Activated CD8-positive, alpha-beta T cell treated with anti-CD3 and anti-CD28 coated beads for 36 hours (primary cell): ENCODE data around the gene SLC29A2. TPM values are rescaled to one million over a fixed set of nuclear protein-coding genes. Genes with fewer than 3 reads are reported as not detected.

ENCODE experiments used
- ATAC-seq: fragments of 200-7000 bp; cut with Tn5 transposase; one replicate; pipeline ENCODE4 v1.10.0; 2021; ENCODE audit warnings: mild to moderate bottlenecking, moderate library complexity
- CTCF ChIA-PET: fragments of 350-600 bp; sonication (Branson Sonifier 250); formaldehyde crosslinking; loops from one replicate; lab custom pipeline; 2021; ENCODE audit warnings: antibody characterized with exemption; lab: Charles Lee
- POLR2A ChIA-PET: fragments of 350-600 bp; sonication (Branson Sonifier 250); formaldehyde crosslinking; loops from one replicate; lab custom pipeline; 2021; ENCODE audit warnings: antibody characterized with exemption; lab: Charles Lee
- DNase-seq: peaks from one replicate; pipeline ENCODE4 v3.0.0-alpha.2; 2020
- H3K27ac Mint-ChIP-seq: one replicate; pipeline ENCODE4 v1.8.0; 2021; ENCODE audit warnings: mild to moderate bottlenecking, mixed read lengths
- H3K27me3 Mint-ChIP-seq: one replicate; pipeline ENCODE4 v1.8.0; 2021; ENCODE audit warnings: mixed read lengths
- H3K36me3 Mint-ChIP-seq: one replicate; pipeline ENCODE4 v1.8.0; 2021; ENCODE audit warnings: low read depth, mixed read lengths
- H3K4me1 Mint-ChIP-seq: one replicate; pipeline ENCODE4 v1.8.0; 2021; ENCODE audit warnings: low read depth, mixed read lengths
- H3K4me3 Mint-ChIP-seq: one replicate; pipeline ENCODE4 v1.8.0; 2021; ENCODE audit warnings: mild to moderate bottlenecking, moderate library complexity, mixed read lengths
- H3K9me3 Mint-ChIP-seq: one replicate; pipeline ENCODE4 v1.8.0; 2021; ENCODE audit warnings: mixed read lengths
- intact Hi-C: fragments of 100-400 bp; cut with micrococcal nuclease; formaldehyde crosslinking; loops from one replicate; pipeline ENCODE4 v1.10.0; 2022
- total RNA-seq, 2 experiments: library from RNA; stranded (reverse); gene quantifications; one replicate each; pipeline ENCODE4 v1.2.3, GENCODE V29; 2021
- TF ChIP-seq, protein P1 (sequence below): fragments of 200-600 bp; IDR thresholded peaks from one replicate; pipeline ENCODE4 v1.8.0; 2022; ENCODE audit warnings: antibody characterized with exemption, mild to moderate bottlenecking

Gene SLC29A2
- total RNA-seq, 2 experiments from 2014 or later: 11.8 to 12.2 TPM

DNA sequence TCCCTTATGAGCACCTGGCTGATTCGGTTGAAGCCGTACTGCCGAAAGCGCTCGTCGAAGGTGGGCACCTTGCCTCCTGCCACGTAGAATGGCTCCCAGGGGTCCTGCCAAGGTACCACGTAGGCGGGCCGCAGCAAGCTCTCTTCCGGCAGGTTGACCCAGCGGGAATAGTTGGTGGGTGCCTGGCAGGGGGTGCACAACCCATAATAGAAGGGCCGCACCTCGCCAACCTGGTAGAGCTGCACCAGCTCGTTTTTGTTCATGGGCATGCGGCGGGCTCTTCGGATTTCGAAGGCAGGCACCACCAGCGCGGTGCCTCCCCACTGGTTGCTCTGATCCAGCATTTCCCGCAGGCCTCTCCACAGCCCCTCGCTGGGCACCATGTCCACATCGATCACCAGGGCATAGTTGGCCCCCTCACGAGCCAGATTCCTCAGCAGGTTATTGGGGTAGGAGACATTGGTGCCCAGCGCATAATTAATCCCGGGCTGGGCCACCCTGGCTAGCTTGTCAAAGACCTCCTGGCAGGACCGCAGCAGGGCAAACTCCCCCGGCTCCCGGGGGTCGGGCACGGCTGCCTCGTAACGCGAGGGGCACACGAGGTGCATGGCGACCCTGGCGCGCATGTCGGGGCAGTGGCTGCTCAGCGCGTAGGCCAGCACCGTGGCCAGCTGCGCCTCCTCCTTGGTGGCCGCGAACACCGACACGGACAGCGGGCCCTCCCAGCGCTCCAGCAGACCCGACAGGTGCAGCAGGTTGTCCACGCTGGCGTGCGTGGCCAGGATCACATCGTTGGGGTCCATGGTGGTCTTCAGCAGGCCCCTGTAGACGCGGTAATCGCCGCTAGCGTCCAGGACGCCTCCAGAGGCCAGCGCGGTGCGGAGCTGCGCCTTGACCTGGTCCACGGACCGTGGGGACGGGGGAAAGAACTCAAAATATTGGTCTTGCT lies 24.8 kb downstream of the SLC29A2 start:
- TF ChIP-seq, protein P1, sequence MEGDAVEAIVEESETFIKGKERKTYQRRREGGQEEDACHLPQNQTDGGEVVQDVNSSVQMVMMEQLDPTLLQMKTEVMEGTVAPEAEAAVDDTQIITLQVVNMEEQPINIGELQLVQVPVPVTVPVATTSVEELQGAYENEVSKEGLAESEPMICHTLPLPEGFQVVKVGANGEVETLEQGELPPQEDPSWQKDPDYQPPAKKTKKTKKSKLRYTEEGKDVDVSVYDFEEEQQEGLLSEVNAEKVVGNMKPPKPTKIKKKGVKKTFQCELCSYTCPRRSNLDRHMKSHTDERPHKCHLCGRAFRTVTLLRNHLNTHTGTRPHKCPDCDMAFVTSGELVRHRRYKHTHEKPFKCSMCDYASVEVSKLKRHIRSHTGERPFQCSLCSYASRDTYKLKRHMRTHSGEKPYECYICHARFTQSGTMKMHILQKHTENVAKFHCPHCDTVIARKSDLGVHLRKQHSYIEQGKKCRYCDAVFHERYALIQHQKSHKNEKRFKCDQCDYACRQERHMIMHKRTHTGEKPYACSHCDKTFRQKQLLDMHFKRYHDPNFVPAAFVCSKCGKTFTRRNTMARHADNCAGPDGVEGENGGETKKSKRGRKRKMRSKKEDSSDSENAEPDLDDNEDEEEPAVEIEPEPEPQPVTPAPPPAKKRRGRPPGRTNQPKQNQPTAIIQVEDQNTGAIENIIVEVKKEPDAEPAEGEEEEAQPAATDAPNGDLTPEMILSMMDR: no peak
- peaks cover 46% of the 10 kb centered on the region for H3K4me1 Mint-ChIP-seq

DNA sequence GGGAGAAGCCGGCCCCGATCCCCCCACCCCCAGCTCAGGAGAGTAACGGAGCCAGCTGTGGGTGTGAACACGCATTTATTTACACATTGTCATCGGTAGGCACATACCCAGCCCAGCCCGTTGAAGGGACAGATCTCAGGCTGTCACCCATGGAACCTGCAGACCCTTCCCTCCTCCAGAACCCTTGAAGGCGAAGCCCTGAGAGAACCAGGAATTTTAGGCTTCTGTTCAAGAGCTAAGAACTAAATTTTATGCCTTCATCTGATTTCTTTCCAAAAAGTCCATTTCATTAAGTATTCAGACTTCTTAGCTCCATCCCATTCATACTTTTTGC lies 26.3 kb downstream of the SLC29A2 start:
- peaks cover 43% of the 10 kb centered on the region for H3K4me1 Mint-ChIP-seq
- H3K9me3 Mint-ChIP-seq: no peaks in the 10 kb centered on the region
- TF ChIP-seq, protein P1: no peak
- peak; percentile 10 for ATAC-seq
- H3K36me3 Mint-ChIP-seq: peaks cover 13% of the 10 kb centered on the region
- intact Hi-C loops: loop anchor here (5.0 kb wide), 1 partner anchor 33 kb away; no protein-coding TSS in a partner anchor
- POLR2A ChIA-PET: interaction anchor here (0.6 to 3.3 kb wide), 9 partner anchors 9 to 122 kb away, joined by 3 to 22 read pairs (median 9); partner anchors contain the start of genes CD248, RIN1 and SLC29A2
- DNase-seq: no peak
- CTCF ChIA-PET: interaction anchor here (0.8 to 5.5 kb wide), 8 partner anchors 9 to 333 kb away, joined by 3 to 44 read pairs (median 6); partner anchors contain the start of genes RIN1 and YIF1A
- H3K27me3 Mint-ChIP-seq: peaks cover 2% of the 10 kb centered on the region
- H3K27ac Mint-ChIP-seq: peak overlapping the region; percentile 92
- H3K4me3 Mint-ChIP-seq: peak overlapping the region; percentile 95

More for the DNA sequence above, 24.8 kb downstream of the SLC29A2 start:
- Mint-ChIP-seq H3K36me3 (peaks cover 7% of the 10 kb centered on the region), H3K27me3 (peaks cover 2% of the 10 kb centered on the region), H3K4me3 (peak overlapping the region; percentile 95), H3K27ac (peak overlapping the region; percentile 92), H3K9me3 (no peaks in the 10 kb centered on the region)
- CTCF ChIA-PET: interaction anchor here (1.5 to 5.5 kb wide), 6 partner anchors 17 to 331 kb away, joined by 3 to 44 read pairs (median 14); no protein-coding TSS in a partner anchor
- POLR2A ChIA-PET: interaction anchor here (0.6 to 3.3 kb wide), 12 partner anchors 9 to 92 kb away, joined by 3 to 22 read pairs (median 4); partner anchors contain the start of genes CD248, MRPL11, RIN1 and SLC29A2
- DNase-seq: no peak
- no peak for ATAC-seq
- intact Hi-C loops: loop anchor here (5.0 kb wide), 1 partner anchor 34 kb away; no protein-coding TSS in a partner anchor

DNA sequence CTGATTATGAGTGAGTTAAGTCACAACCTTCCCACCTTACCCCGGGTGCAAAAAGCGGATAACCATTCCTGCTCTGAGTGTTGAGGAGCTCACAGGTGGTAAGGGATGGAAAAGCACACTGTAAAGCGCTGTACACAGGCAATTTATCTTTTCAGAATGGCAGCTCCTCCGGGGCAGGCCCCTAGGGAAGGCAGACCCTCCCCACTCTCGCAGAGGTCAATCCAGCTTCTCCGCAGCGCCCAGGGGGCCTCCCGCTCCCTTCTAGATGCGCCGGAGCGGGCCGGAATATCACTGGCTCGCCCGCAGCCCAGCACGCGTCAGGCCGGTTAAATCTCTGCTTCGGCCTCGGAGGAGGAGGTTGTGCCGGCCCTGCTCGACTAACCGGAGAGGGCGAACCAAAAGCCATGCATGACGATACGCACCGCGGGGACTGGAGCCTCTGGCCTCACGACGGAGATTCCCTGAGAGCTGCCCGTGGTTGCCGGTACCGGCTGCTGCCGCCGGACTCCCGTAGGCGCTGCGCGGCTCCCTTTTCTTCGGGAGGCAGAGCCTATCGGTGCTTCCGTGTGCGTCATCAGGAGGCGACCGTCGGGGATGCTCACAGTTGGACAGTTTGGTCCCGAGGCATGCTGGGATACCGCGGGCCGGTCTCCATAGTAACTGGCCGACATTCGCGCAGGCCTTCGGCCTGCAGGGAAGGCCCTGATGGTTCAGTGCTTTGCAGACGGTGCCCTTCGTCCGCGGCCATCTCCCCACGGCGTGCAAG lies 26.8 kb downstream of the SLC29A2 start, which contains the start of gene BRMS1:
TSS of gene BRMS1 (minus strand) at position 555 of the 766 bp plus-strand sequence. CDS start 2,870 bp downstream, outside the sequence.
- peak within 1 kb of the TSS; percentile 92 for H3K27ac Mint-ChIP-seq

DNA sequence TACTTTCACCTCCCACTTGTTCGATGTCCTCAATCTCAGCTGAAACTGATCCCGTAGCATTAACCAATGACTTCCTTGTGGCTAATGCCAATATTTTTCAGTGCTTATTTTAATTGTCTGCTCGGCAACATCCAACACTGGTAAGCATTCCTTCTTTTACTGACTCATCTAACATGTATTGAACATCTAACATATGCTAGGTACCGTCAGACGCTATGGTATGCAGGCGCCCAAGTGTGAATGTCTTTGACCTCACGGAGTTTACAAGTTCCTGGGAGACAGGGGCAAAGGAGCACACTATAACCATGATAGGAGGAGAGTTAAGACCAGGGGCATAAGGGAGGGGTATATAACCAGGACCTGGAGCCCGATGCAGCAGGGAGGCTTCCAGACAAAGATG lies 28.4 kb downstream of the SLC29A2 start:
- Mint-ChIP-seq H3K27me3 (peaks cover 2% of the 10 kb centered on the region), H3K36me3 (peaks cover 22% of the 10 kb centered on the region), H3K27ac (no peak overlapping the region), H3K4me3 (peak overlapping the region; percentile 95), H3K9me3 (no peaks in the 10 kb centered on the region), H3K4me1 (peaks cover 44% of the 10 kb centered on the region)
- TF ChIP-seq, protein P1: no peak
- DNase-seq: no peak
- POLR2A ChIA-PET: interaction anchor here (1.4 to 2.9 kb wide), 3 partner anchors 17 to 31 kb away, joined by 3 to 11 read pairs (median 10); partner anchors contain the start of gene CD248
- ATAC-seq: no peak
- intact Hi-C loops: no loop called here
- CTCF ChIA-PET: interaction anchor here (0.8 to 2.5 kb wide), 4 partner anchors 13 to 75 kb away, joined by 3 to 9 read pairs (median 4); no protein-coding TSS in a partner anchor

More for the DNA sequence above, 26.8 kb downstream of the SLC29A2 start, which contains the start of gene BRMS1:
- TF ChIP-seq, protein P1: peak; percentile 14
- ChIA-PET POLR2A (interaction anchor here (0.8 to 3.3 kb wide), 12 partner anchors 9 to 63 kb away, joined by 3 to 22 read pairs (median 3); partner anchors contain the start of genes CD248, RIN1 and SLC29A2), CTCF (interaction anchor here (0.8 to 5.5 kb wide), 12 partner anchors 9 to 333 kb away, joined by 3 to 44 read pairs (median 4); partner anchors contain the start of genes RIN1 and YIF1A)
- ATAC-seq (peak; percentile 78), DNase-seq (peak; percentile 99)
- Mint-ChIP-seq H3K4me1 (peaks cover 43% of the 10 kb centered on the region), H3K9me3 (no peaks in the 10 kb centered on the region), H3K4me3 (peak within 1 kb of the TSS; percentile 95), H3K27me3 (peaks cover 2% of the 10 kb centered on the region), H3K36me3 (peaks cover 13% of the 10 kb centered on the region)
- intact Hi-C loops: loop anchor here (5.0 kb wide), 1 partner anchor 32 kb away; no protein-coding TSS in a partner anchor
